Activated CD8-positive, alpha-beta memory T cell treated with anti-CD3 and anti-CD28 coated beads, Interleukin-2, amount 50 U/mL, for 24 hours (primary cell): ENCODE measurements around the gene TDRD1.

Experiments
- DNase-seq: peaks from one replicate; pipeline ENCODE4 v3.0.0-alpha.2; 2020; ENCODE audit errors: extremely low read depth

Gene TDRD1

GRCh38 chr10:114261076-114261475 is 81.9 kb downstream of the TDRD1 start:
- no peak for DNase-seq

- no peak for DNase-seq
Measured at GRCh38 chr10:114262496-114262895, 83.3 kb downstream of the TDRD1 start.

DNA sequence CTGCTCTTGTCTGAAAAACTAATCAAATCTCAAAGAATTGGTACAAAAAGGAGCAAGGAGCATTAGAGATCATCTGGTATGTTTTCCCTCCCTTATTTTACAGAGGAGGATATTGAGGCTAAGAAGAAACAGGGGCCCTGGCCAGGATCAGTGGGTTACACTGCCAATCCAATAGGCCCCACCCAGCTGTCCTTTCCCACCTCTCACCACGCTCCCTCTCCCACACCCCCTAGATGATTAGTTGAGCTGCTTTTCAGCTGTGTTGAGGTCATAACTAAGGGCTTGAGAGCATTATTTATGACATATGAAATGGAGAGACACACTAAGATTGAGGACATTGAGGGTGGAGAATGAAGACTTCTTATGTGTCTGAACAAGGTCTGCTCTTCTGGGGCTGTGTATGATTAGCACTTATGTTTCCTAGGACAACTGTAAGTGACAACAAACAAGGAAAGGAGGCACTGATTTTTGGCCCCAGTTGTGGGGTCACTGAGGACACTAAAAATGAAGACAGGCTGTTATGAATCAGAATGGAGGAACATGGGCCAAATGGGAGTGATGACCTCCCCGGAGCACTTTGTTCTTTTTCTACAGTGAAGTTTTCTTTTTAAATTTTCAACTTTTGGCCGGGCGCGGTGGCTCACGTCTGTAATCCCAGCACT is 86.4 kb downstream of the TDRD1 start:
- DNase-seq = no peak

DNA sequence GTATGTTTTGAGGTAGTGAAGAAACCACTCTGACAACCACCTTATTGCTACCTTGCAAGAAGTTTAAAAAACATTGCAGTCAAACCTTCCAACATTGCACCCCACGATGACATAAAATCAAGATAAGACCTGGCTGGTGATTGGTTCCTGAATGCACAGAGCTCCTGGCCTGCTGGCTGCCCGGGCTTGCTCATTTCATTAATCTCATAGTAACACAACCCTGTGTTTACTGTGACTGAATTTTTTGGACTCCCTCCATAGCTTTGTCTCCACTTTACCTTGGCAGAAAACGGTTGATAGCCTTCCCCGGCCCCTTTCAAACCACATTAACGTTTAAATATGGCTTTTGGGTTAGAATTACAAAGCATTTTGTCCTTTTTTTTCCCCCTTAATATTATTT is 87.4 kb downstream of the TDRD1 start:
- DNase-seq = no peak

DNA sequence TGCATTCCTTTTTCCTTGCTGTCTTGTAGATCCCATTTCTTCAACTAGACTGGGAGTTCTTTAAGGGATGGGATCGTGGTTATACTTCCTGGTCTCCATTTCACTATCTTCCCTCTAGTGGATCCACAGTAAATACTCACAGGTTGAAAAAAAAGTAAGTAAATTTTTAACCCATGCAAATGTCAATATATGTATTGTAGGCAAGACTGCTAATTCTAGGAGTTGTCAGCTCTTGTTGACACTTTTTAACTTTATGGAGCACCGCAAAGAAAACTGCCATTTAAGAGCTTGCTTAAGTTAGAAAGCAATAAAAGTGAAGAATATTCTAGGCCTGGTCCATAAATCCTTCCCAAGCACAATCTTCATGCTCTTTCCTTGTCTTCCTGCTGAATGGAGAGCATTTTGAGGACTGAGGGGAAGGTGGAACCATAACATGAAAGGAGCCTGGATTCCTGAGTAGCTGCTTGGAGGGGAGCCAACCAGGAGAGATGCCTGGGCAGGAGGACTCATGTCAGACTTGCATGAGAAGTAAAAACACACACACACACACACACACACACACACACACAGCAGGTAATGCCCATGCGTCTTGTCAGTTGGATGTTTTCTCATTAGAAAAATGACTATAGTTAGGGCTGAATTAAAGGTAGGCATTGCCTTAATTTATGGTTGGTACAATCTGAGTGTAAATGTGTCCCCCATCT is 92.1 kb downstream of the TDRD1 start:
- no peak for DNase-seq

- no peak for DNase-seq
Measured at GRCh38 chr10:114271779-114272167, 92.6 kb downstream of the TDRD1 start.

DNA sequence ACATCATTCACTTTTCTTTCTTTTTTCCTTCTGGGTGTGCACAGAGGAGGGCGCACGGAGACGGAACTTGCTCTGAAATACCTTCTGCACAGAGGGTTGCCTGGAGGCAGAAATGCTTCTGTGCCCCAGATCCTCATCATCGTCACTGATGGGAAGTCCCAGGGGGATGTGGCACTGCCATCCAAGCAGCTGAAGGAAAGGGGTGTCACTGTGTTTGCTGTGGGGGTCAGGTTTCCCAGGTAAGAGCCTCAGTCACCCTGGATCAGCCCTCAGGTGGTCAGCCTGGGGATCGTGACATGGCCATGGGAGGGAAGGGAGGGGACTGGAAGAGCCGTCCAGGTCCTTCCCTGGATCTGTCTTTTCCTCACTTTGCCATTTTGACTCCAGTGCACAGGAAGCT is 93.5 kb downstream of the TDRD1 start:
- DNase-seq = no peak

GRCh38 chr10:114273910-114274309 is 94.8 kb downstream of the TDRD1 start:
- DNase-seq = no peak

- DNase-seq = no peak
Measured at GRCh38 chr10:114274616-114275453, 95.7 kb downstream of the TDRD1 start.

DNA sequence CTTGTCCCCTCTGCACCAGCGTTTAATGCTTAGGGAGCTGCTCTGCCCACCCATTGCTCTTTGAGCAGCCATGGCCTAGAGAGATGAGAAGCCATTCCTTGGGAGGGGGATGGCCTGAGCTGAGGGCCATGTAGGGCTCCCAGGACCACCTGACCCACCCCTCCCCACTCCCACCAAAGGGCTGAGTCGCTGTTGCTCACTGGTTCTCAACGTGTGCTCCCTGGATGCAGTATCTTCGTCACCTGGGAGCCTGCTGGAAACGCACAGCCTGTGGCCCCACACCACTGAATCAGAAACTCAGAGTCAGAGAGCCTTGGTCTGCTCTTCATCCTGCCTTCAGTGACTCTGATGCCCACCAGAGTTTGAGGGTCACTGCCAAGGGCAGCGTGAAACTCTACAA is 96.9 kb downstream of the TDRD1 start:
- DNase-seq = no peak

GRCh38 chr10:114276671-114277070 is 97.5 kb downstream of the TDRD1 start:
- no peak for DNase-seq

DNA sequence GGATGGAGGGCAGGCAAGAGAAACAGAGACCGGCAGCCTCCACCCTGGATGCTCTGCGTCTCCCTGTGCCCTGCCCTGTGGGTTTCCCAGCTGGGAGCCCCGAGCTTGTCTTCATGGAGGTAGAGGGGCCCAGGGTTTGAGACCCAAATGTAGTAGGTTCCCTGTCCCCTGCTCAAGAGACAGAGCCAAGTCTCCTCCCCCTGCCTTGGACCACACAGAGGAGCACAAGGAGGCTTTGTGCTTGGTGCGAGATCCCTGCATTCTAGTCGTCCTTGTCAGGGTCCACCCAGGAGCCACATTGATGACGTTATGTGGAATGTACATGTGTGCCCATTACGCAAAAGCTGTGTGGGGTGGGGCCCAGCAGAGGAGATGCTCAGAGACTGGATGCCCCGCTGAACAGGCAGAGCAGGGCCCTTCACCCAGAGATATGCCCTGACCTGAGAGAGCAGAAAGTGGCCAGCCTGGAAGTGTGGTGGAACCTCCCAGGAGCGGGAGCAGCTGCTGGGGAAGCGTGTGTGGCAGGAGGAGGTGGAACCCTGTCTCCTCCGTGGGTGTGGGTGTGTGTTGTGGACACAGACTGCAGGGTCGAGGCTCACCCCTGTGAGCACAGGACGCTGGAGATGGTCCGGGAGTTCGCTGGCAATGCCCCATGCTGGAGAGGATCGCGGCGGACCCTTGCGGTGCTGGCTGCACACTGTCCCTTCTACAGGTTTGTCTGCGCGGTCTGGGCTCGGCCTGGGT is 99.2 kb downstream of the TDRD1 start:
- DNase-seq = no peak

DNA sequence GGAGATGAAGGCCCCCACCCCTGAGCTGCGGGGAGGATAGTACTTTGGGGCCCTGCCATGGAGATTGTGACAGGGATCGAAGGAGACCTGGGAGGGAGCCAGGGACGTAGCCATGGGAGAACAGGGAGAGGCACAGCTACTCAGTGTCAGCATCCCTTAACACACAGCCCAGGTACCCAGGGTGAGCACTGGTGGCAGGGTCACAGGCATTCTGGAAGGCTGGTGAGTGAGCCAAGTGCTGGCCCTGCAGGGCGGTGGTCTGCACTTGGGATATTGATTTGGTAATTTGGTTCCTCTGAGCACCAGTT is 99.7 kb downstream of the TDRD1 start:
- no peak for DNase-seq

DNA sequence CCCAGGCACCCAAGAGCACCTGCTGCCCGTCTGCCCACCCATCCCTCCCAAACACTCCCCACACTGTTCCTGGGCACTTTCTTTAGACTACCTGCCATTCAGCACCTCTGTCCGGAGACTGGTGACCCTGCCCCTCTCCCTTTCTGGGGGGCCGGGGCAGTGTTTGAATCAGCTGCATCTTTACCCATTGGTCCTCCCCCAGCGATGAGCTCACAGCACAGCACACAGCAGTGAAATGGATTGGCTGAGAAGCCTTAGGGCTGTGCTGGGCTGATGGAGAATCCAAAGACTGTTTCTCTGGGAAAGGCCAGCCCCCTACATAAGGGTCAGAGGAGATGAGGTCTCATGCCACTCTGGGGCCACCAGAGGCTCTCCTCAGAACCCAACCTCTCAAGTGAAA is 100.1 kb downstream of the TDRD1 start:
- no peak for DNase-seq

DNA sequence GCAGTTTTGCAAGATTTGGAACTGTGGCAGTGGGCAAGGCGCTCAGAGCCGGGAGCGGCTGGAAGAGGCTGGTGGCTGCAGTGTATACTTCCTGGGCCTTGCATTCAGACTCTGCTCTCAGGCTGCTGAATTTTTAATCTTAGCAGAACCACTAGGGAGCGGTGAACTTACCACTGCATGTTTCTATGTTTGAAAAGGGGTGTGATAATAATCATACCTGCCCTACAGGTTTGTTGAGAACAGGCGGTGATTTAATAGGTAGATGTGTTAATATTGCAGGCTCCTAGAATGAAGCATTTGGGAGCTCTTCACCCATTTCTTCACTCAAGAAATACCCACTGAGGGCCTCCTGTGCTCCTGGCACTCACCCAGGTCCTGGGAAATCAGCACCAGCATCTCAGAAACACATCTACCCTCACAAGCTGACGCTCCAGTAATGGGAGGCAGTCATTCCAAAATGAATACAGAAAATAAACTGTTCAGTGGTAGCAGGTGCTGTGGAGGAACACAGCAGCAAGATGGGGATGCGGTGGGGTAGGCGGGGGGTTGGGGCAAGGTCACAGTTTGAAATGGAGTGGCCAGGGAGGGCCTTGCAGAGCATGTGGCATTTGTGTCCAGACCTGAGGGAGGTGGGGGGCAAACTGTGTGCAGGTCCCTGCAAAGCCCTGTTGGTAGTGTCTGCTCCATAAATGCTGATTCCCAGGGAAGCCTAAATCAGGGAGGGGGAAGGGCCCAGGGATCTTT is 100.9 kb downstream of the TDRD1 start:
- no peak for DNase-seq

- no peak for DNase-seq
Measured at GRCh38 chr10:114281006-114281405, 101.9 kb downstream of the TDRD1 start.

DNA sequence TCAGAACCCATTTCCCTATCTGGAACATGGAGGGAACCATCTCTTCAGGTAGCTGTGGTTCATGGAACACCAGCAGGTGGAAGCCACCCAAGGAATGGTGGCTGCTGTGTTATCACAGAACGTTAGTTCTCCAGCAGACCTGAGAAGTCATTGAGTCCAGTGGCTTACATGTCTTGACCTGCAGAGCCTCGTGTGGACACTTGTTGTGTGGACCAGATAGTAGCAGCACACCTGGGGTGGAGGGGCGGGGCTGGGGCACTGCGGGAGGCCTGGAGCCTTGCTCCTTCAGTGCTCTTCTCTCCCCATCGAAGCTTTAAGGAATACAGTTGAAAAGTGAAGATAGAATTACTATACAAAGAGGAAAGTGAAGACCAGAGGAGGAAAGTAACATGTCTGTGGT is 102.3 kb downstream of the TDRD1 start:
- no peak for DNase-seq
